ENCODE results near the gene OPN4. TPM values are rescaled to one million over a fixed set of nuclear protein-coding genes. Genes with fewer than 3 reads are reported as not detected.

The OPN4 gene
- total RNA-seq, 1 donor from 2014 or later, result not detected

DNA sequence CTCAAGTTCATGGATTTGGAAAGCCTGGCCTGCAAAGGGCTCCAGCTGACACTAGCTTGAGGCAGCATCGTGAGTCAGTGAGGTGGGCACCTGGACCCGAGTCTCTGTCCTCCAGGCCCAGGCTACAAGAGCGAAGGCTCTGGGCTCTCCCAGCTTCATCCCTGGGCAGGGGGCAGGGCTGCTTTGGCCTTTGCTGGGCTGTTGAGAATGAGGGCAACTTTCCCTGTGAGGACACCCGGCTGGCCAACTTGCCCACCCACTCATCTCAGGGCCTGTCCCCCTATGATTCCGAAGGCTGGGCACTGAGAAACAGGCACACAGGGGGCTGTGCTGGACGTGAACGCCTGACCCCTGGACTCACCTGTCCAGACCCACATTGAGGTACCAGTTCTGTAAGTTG, 38.3 kb downstream of the OPN4 start:
- Histone ChIP-seq H3K4me3 (no peak overlapping the region), H3K27ac (no peak overlapping the region), H3K27me3 (ENCODE audit: low read depth) (no peaks in the 10 kb centered on the region), H3K9me3 (no peaks in the 10 kb centered on the region), H3K36me3 (no peaks in the 10 kb centered on the region), H3K4me1 (peaks cover 17% of the 10 kb centered on the region)
- ATAC-seq (no peak), DNase-seq (no peak)
- TF ChIP-seq, protein P1, sequence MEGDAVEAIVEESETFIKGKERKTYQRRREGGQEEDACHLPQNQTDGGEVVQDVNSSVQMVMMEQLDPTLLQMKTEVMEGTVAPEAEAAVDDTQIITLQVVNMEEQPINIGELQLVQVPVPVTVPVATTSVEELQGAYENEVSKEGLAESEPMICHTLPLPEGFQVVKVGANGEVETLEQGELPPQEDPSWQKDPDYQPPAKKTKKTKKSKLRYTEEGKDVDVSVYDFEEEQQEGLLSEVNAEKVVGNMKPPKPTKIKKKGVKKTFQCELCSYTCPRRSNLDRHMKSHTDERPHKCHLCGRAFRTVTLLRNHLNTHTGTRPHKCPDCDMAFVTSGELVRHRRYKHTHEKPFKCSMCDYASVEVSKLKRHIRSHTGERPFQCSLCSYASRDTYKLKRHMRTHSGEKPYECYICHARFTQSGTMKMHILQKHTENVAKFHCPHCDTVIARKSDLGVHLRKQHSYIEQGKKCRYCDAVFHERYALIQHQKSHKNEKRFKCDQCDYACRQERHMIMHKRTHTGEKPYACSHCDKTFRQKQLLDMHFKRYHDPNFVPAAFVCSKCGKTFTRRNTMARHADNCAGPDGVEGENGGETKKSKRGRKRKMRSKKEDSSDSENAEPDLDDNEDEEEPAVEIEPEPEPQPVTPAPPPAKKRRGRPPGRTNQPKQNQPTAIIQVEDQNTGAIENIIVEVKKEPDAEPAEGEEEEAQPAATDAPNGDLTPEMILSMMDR (IDR thresholded peaks at IDR 0.05), result no peak
- intact Hi-C loops (cut with DNase I), result loop anchor here (5.0 kb wide), 1 partner anchor 205 kb away; no protein-coding TSS in a partner anchor

DNA sequence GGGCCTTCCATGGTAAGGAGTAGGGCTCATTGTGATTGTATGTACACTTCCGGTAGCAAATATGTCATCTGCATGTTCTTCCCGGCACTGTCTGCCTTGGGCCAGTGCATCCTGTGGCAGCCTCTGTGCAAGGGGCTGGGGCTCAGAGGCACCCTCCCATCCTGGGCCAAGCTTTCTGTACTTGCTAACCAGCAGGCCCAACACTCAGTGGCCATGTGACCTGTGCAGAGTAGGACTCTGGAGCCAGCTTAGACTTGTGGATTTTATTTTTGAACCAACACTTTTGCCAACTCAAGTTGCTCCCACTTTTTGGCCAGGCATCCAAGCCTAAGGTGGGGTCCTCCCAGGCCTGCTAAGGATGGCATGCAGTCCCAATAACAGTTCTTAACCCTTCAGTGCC, 38.9 kb downstream of the OPN4 start:
- H3K4me3 ChIP-seq, result no peak overlapping the region
- intact Hi-C loops (cut with DNase I), result loop anchor here (5.0 kb wide), 1 partner anchor 204 kb away; no protein-coding TSS in a partner anchor

DNA sequence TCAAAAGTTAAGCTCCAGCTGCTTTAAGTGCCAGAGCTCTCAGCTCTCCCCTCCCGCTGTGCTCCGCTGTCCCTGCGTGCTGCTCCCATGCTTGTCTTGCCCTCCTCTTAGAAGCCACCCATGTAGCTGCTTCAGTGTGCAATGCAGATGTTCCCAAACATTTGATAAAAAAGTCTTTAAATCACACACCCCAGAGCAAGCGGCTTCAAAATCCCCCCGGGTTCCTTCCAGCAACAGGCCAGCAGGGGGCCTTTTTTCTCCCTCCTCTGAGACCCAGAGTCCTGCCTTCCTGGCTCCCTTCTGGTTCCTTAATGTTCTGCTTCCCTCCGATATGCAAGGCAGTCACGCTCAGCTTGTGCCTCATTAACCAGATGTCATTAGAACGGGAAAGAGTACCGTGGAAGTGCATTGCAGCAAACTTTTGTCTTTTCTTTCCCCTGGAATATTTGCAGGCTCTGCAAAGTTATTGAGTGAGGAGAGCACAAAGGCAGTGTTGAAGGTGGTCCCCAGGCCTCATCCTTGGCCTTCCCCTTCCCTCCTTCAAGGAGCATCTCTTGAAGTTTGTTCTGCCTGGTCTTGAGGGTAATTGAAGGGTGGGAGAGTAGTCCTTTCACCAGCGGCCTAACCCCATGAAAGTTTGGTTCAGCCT, 39.5 kb downstream of the OPN4 start:
- Histone ChIP-seq H3K36me3 (no peaks in the 10 kb centered on the region), H3K27me3 (ENCODE audit: low read depth) (no peaks in the 10 kb centered on the region), H3K27ac (no peak overlapping the region), H3K9me3 (no peaks in the 10 kb centered on the region), H3K4me1 (peaks cover 8% of the 10 kb centered on the region), H3K4me3 (no peak overlapping the region)
- TF ChIP-seq, protein P1 (IDR thresholded peaks at IDR 0.05), result peak; percentile 64
- ATAC-seq (peak; percentile 49 to 65), DNase-seq (no peak)
- intact Hi-C loops (cut with DNase I), result loop anchor here (5.0 kb wide), 1 partner anchor 203 kb away; no protein-coding TSS in a partner anchor

More for the DNA sequence above, 38.9 kb downstream of the OPN4 start:
- TF ChIP-seq, protein P1 (IDR thresholded peaks at IDR 0.05), result no peak
- Histone ChIP-seq H3K4me1 (peaks cover 14% of the 10 kb centered on the region), H3K27me3 (ENCODE audit: low read depth) (no peaks in the 10 kb centered on the region), H3K36me3 (no peaks in the 10 kb centered on the region), H3K9me3 (no peaks in the 10 kb centered on the region), H3K27ac (no peak overlapping the region)
- DNase-seq, result no peak
- no peak for ATAC-seq

DNA sequence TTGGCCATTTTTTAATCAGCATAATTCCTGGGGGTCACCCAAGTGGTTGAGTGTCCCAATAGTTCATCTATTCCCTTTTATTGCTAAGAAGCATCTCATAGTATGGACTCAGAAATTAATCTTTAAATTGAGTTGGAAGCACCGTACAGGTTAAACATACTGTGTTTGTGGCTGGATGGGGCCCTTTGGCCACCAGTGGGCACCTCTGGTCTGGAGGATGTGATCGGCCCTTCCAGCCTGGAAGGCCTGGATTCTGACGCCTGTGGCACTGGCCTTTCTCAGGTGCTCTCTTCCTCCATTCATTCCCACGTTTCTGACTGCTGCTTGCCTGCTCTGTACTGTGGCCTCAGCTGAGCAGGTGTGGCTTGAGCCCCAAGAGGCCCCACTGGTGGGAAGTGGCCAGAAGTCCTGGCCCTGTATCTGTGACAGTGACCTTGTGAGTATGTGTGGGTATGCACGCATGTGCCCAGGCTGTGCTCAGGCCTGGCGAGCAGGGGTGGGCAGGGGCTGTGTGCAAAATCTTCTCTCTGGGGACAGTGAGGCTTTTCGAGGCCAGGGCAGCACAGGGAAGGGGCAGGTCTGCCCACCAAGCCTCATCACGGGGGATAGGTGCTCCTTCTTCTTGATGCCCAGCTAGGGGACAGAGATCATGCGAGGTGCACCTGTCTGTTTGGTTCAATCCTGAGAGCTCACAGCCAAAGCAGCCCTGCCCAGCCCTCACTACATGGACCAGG, 44.0 kb downstream of the OPN4 start:
- no peak for ATAC-seq
- H3K27ac ChIP-seq, result no peak overlapping the region
- DNase-seq, result no peak
- H3K36me3 ChIP-seq, result no peaks in the 10 kb centered on the region
- intact Hi-C loops (cut with DNase I), result no loop called here
- no peak overlapping the region for H3K4me3 ChIP-seq
- no peaks in the 10 kb centered on the region for H3K27me3 ChIP-seq (ENCODE audit: low read depth)
- TF ChIP-seq, protein P1 (IDR thresholded peaks at IDR 0.05), result no peak
- H3K9me3 ChIP-seq, result no peaks in the 10 kb centered on the region
- peaks cover 7% of the 10 kb centered on the region for H3K4me1 ChIP-seq

DNA sequence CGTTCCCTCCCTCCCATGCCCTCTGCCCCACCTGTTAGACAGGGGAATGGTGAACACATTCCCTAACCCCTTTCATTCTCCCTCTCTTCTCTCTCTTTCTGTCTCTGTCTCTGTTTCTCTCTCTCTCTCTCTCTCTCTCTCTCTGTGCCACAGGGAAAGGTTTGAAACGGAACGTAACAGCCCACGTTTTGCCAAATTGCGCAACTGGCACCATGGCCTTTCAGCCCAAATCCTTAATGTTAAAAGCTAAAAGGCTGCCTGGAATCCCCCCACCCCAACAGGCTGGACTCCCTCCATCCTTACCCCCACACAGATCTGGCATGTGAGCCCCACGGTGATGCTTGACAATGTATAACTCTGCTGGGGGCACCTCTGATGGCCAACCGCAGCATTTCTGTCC, 44.8 kb downstream of the OPN4 start:
- H3K27ac ChIP-seq, result no peak overlapping the region
- H3K27me3 ChIP-seq (ENCODE audit: low read depth), result no peaks in the 10 kb centered on the region
- intact Hi-C loops (cut with DNase I), result no loop called here
- DNase-seq, result no peak
- no peak for ATAC-seq
- no peak overlapping the region for H3K4me3 ChIP-seq
- no peaks in the 10 kb centered on the region for H3K4me1 ChIP-seq
- TF ChIP-seq, protein P1 (IDR thresholded peaks at IDR 0.05), result no peak
- H3K36me3 ChIP-seq, result no peaks in the 10 kb centered on the region
- H3K9me3 ChIP-seq, result no peaks in the 10 kb centered on the region

Data from lower lobe of right lung (tissue), 2 donors.